Lung (tissue), 12 donors: ENCODE data around the gene CDKL1. TPM values are rescaled to one million over a fixed set of nuclear protein-coding genes. Genes with fewer than 3 reads are reported as not detected.

Experiments
- ATAC-seq: fragments of 200-7000 bp; cut with Tn5 transposase; one replicate; pipeline ENCODE4 v1.9.1; 2020; ENCODE audit warnings: moderate number of reproducible peaks; ENCODE audit not compliant: insufficient read depth, low FRiP score
- DNase-seq, 3 donors: peaks; one replicate each; pipeline ENCODE4 v3.0.0-alpha.2; 2013 to 2017
- H3K27ac ChIP-seq, 2 donors: one replicate each; pipeline ENCODE4 v1.5.1; 2013; ENCODE audit warnings: mild to moderate bottlenecking in 2 of 2, moderate library complexity in 2 of 2, control low read depth in 1 of 2, inconsistent platforms in 1 of 2, low read depth in 1 of 2, low read length in 1 of 2
- H3K27me3 ChIP-seq, 3 donors: one replicate each; pipeline ENCODE4 v1.5.1; 2013; ENCODE audit warnings: low read length in 2 of 3; ENCODE audit not compliant: control insufficient read depth in 3 of 3, insufficient read depth in 3 of 3
- H3K36me3 ChIP-seq, 4 donors: one replicate each; pipeline ENCODE4 v1.5.1; 2013; ENCODE audit warnings: low read length in 4 of 4, mild to moderate bottlenecking in 1 of 4, moderate library complexity in 1 of 4; ENCODE audit not compliant: control insufficient read depth in 4 of 4, insufficient read depth in 4 of 4
- H3K4me1 ChIP-seq, 5 donors: one replicate each; pipeline ENCODE4 v1.5.1; 2013; ENCODE audit warnings: low read length in 5 of 5, mild to moderate bottlenecking in 2 of 5, moderate library complexity in 1 of 5; ENCODE audit not compliant: control insufficient read depth in 5 of 5, insufficient read depth in 5 of 5
- H3K4me3 ChIP-seq: one replicate; pipeline ENCODE4 v1.5.1; 2013; ENCODE audit warnings: mild to moderate bottlenecking, control low read depth, moderate library complexity
- H3K9ac ChIP-seq, 2 donors: one replicate each; pipeline ENCODE4 v1.5.1; 2013; ENCODE audit warnings: low read length in 2 of 2, control low read depth in 1 of 2; ENCODE audit not compliant: insufficient read depth in 1 of 2
- H3K9me3 ChIP-seq, 4 donors: one replicate each; pipeline ENCODE4 v1.5.1; 2013; ENCODE audit warnings: low read length in 3 of 4, mild to moderate bottlenecking in 1 of 4, moderate library complexity in 1 of 4; ENCODE audit not compliant: control insufficient read depth in 4 of 4, insufficient read depth in 3 of 4
- WGBS, 2 donors: extraction: QIAGEN DNeasy Blood & Tissue Kit; methylation state at CpG; one replicate each; pipeline ENCODE4 v1.1.7; 2013; 5-methylcytosine and 5-hydroxymethylcytosine counted together
- polyA plus RNA-seq, 2 donors: library from polyadenylated mRNA; stranded (reverse); fragments of 200-250 nt; gene quantifications; one replicate each; pipeline ENCODE4 v1.2.1, GENCODE V29; 2013
- total RNA-seq, 2 donors: library from RNA; depleted of rRNA in 1 of 2; stranded (reverse); fragments of >200 nt in 1 of 2; gene quantifications; one replicate each; pipeline ENCODE4 v1.2.1, GENCODE V29; 2014 to 2021
- TF ChIP-seq, protein P1 (sequence below): IDR thresholded peaks from 2 replicates; pipeline ENCODE4 v1.5.1; 2012; ENCODE audit warnings: mild to moderate bottlenecking; ENCODE audit errors: control extremely low read depth, extremely low read depth
- donor health status: control.
- donor health status: control.
- donor health status: Bipolar disorder and iron deficiency.
- donor health status: healthy.
- donor health status: DM: yes; HTN: yes; CAD: no.

Gene CDKL1
- total and polyA plus RNA-seq, 4 donors, result 3.8 to 28.2 (median 16.3) TPM

- Histone ChIP-seq H3K4me3 (no peak overlapping the region), H3K27me3 (no peaks in the 10 kb centered on the region), H3K9me3 (no peaks in the 10 kb centered on the region), H3K4me1 (peaks cover 0 to 9% (median 0%) of the 10 kb centered on the region in 5 donors), H3K27ac (no peak overlapping the region), H3K36me3 (peaks cover 0 to 1% (median 0%) of the 10 kb centered on the region in 4 donors), H3K9ac (no peak overlapping the region)
- TF ChIP-seq, protein P1, sequence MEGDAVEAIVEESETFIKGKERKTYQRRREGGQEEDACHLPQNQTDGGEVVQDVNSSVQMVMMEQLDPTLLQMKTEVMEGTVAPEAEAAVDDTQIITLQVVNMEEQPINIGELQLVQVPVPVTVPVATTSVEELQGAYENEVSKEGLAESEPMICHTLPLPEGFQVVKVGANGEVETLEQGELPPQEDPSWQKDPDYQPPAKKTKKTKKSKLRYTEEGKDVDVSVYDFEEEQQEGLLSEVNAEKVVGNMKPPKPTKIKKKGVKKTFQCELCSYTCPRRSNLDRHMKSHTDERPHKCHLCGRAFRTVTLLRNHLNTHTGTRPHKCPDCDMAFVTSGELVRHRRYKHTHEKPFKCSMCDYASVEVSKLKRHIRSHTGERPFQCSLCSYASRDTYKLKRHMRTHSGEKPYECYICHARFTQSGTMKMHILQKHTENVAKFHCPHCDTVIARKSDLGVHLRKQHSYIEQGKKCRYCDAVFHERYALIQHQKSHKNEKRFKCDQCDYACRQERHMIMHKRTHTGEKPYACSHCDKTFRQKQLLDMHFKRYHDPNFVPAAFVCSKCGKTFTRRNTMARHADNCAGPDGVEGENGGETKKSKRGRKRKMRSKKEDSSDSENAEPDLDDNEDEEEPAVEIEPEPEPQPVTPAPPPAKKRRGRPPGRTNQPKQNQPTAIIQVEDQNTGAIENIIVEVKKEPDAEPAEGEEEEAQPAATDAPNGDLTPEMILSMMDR, result no peak
- ATAC-seq (no peak), DNase-seq (no peak)
- 90 to 95% methylated on average over 9 of the region's 9 CpGs for WGBS, 2 donors
Measured at GRCh38 chr14:50389668-50390441, 6.8 kb downstream of the CDKL1 start.

DNA sequence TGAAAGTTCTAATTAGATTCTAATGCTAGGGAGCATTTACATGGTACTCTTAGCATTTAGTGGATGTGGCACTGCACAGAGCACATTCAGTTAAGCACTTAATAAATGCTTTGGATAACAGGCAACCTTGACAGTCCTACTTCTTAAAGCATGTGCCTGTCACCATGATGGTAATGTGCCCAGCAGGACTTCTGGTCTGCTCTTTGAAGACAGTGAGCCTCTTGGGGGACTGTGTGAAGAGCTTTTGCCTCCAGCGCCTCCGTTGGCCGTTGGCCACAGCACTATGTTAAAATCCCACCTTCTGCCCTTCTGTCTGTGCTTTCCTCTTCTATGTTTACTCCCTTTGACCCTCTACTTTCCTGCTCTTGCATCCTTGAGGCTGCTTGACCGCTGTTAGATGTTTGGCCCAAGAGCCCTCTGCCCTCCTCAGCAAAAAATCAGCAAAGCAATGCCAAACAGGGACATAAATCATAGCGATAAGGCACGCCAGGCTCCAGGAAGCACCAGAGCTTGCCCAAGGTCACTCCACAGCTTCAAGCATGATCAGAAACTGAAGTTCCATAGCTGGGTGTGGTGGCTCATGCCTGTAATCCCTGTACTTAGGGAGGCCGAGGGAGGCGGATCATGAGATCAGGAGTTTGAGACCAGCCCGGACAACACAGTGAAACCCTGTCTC, 8.3 kb downstream of the CDKL1 start:
- no peaks in the 10 kb centered on the region for H3K36me3 ChIP-seq
- H3K9ac ChIP-seq, result no peak overlapping the region
- ATAC-seq (peak; percentile 51), DNase-seq (peak in 2 of 3 donors; percentile 19 to 44)
- no peaks in the 10 kb centered on the region for H3K9me3 ChIP-seq
- H3K27me3 ChIP-seq, result no peaks in the 10 kb centered on the region
- WGBS, 2 donors, result 61 to 72% methylated on average over 9 of the region's 9 CpGs
- H3K4me3 ChIP-seq, result no peak overlapping the region
- H3K4me1 ChIP-seq, result peaks cover 0 to 16% (median 3%) of the 10 kb centered on the region in 5 donors
- H3K27ac ChIP-seq, result peak overlapping the region in 1 of 2 donors; percentile 37
- TF ChIP-seq, protein P1, result no peak

DNA sequence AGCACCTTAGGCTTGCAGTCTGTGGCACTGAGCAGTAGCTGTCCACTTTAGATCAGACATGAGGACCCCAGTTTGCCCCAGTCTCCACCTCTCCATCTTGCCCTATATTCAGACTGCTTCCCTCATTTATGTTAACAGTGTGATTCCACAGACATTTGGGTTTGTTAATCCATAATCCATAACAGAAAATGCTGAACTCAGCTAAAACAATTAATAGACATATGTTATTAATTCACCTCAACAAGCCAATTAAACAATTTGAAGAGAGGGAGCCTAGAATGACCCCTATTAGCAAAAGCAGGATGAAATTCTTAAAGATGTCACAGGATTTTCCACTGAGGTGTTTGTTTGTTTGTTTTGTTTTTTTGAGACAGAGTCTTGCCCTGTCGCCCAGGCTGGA, 9.1 kb downstream of the CDKL1 start:
- ATAC-seq (no peak), DNase-seq (no peak)
- 88 to 98% methylated on average over 1 of the region's 1 CpG for WGBS, 2 donors
- no peak overlapping the region for H3K4me3 ChIP-seq
- H3K27me3 ChIP-seq, result no peaks in the 10 kb centered on the region
- H3K27ac ChIP-seq, result no peak overlapping the region
- no peak overlapping the region for H3K9ac ChIP-seq
- peaks cover 0 to 17% (median 3%) of the 10 kb centered on the region in 5 donors for H3K4me1 ChIP-seq
- no peaks in the 10 kb centered on the region for H3K36me3 ChIP-seq
- TF ChIP-seq, protein P1, result no peak
- no peaks in the 10 kb centered on the region for H3K9me3 ChIP-seq
